ENCODE data around the gene KAT6B. TPM values are rescaled to one million over a fixed set of nuclear protein-coding genes. Genes with fewer than 3 reads are reported as not detected.
"Not testable (repeated sequence)": the region's sequence is repeated elsewhere in the genome, so short reads cannot be mapped to it uniquely, and the experiment has no call there.

The KAT6B gene
- total and polyA plus RNA-seq, 8 donors = 27.6 to 48.1 (median 42.3) TPM

GRCh38 chr10:74871595-74872382 is 45.4 kb downstream of the KAT6B start:
- intact Hi-C loops (cut with DNase I) = no loop called here
- H3K4me3 ChIP-seq = no peak overlapping the region
- no peaks in the 10 kb centered on the region for H3K36me3 ChIP-seq
- peaks cover 3 to 25% of the 10 kb centered on the region in 2 donors for H3K4me1 ChIP-seq
- no peak overlapping the region for H3K27ac ChIP-seq
- peak; percentile 20 for ATAC-seq
- no peaks in the 10 kb centered on the region for H3K9me3 ChIP-seq
- no peak for DNase-seq
- no peaks in the 10 kb centered on the region for H3K27me3 ChIP-seq
- TF ChIP-seq CTCF (IDR thresholded peaks at IDR 0.05) = no peak

- H3K4me1 ChIP-seq = peaks cover 3 to 28% of the 10 kb centered on the region in 2 donors
- TF ChIP-seq CTCF (IDR thresholded peaks at IDR 0.05) = no peak
- DNase-seq = no peak
- no peak overlapping the region for H3K27ac ChIP-seq
- no peaks in the 10 kb centered on the region for H3K9me3 ChIP-seq
- no peaks in the 10 kb centered on the region for H3K27me3 ChIP-seq
- H3K4me3 ChIP-seq = no peak overlapping the region
- intact Hi-C loops (cut with DNase I) = no loop called here
- no peaks in the 10 kb centered on the region for H3K36me3 ChIP-seq
- ATAC-seq = no peak
Measured at GRCh38 chr10:74873803-74874454, 47.5 kb downstream of the KAT6B start.

- no peak for TF ChIP-seq CTCF (IDR thresholded peaks at IDR 0.05)
- ATAC-seq = no peak
Measured at GRCh38 chr10:74874649-74875048, 48.2 kb downstream of the KAT6B start.

GRCh38 chr10:74875068-74875467 is 48.7 kb downstream of the KAT6B start:
- ATAC-seq = no peak
- no peak overlapping the region for H3K27ac ChIP-seq
- no peak for TF ChIP-seq CTCF (IDR thresholded peaks at IDR 0.05)
- DNase-seq = no peak
- H3K27me3 ChIP-seq = no peaks in the 10 kb centered on the region
- no peaks in the 10 kb centered on the region for H3K9me3 ChIP-seq
- H3K4me3 ChIP-seq = no peak overlapping the region
- peaks cover 3 to 28% of the 10 kb centered on the region in 2 donors for H3K4me1 ChIP-seq
- H3K36me3 ChIP-seq = no peaks in the 10 kb centered on the region
- intact Hi-C loops (cut with DNase I) = no loop called here

More at GRCh38 chr10:74874649-74875048, 48.2 kb downstream of the KAT6B start:
- no peak overlapping the region for H3K4me3 ChIP-seq
- intact Hi-C loops (cut with DNase I) = no loop called here
- H3K36me3 ChIP-seq = no peaks in the 10 kb centered on the region
- H3K27me3 ChIP-seq = no peaks in the 10 kb centered on the region
- no peak for DNase-seq
- H3K27ac ChIP-seq = no peak overlapping the region
- peaks cover 3 to 28% of the 10 kb centered on the region in 2 donors for H3K4me1 ChIP-seq
- H3K9me3 ChIP-seq = no peaks in the 10 kb centered on the region

GRCh38 chr10:74875966-74876365 is 49.6 kb downstream of the KAT6B start:
- no peak for DNase-seq
- H3K4me3 ChIP-seq = no peak overlapping the region
- H3K4me1 ChIP-seq = peaks cover 3 to 28% of the 10 kb centered on the region in 2 donors
- H3K36me3 ChIP-seq = no peaks in the 10 kb centered on the region
- H3K27me3 ChIP-seq = no peaks in the 10 kb centered on the region
- no peaks in the 10 kb centered on the region for H3K9me3 ChIP-seq
- H3K27ac ChIP-seq = no peak overlapping the region
- intact Hi-C loops (cut with DNase I) = no loop called here
- peak; percentile 81 for ATAC-seq
- no peak for TF ChIP-seq CTCF (IDR thresholded peaks at IDR 0.05)

GRCh38 chr10:74877054-74877453 is 50.7 kb downstream of the KAT6B start:
- H3K36me3 ChIP-seq; H3K9me3 ChIP-seq; H3K4me3 ChIP-seq; ATAC-seq; DNase-seq; intact Hi-C loops (cut with DNase I); H3K27me3 ChIP-seq; H3K27ac ChIP-seq: not testable (repeated sequence)
- peaks cover 3 to 28% of the 10 kb centered on the region in 2 donors for H3K4me1 ChIP-seq

All from left lung (tissue), 10 donors.